GM23338 (cell line): ENCODE results near the gene TMEM8B. TPM values are rescaled to one million over a fixed set of nuclear protein-coding genes. Genes with fewer than 3 reads are reported as not detected.

ENCODE experiments used
- ATAC-seq: fragments of 200-7000 bp; cut with Tn5 transposase; 3 replicates; pipeline ENCODE4 v1.9.1; 2020
- DNase-seq: peaks from one replicate; pipeline ENCODE4 v3.0.0-alpha.2; 2015; ENCODE audit warnings: low spot score
- H2AFZ ChIP-seq: fragments of 200-600 bp; sonication (generic); 2 replicates; pipeline ENCODE4 v1.8.0; 2016; ENCODE audit warnings: antibody characterized with exemption, mild to moderate bottlenecking, moderate library complexity
- H3F3A ChIP-seq: fragments of 200-600 bp; sonication (generic); replicated peaks from 2 replicates; pipeline ENCODE4 v1.8.0; 2017; ENCODE audit warnings: antibody characterized with exemption, mixed run types, low read depth
- H3K27ac ChIP-seq: fragments of 200-600 bp; sonication (generic); 2 replicates; pipeline ENCODE4 v1.6.1; 2016; ENCODE audit warnings: low read depth
- H3K27me3 ChIP-seq: fragments of 200-600 bp; sonication (generic); 2 replicates; pipeline ENCODE4 v1.8.0; 2016; ENCODE audit warnings: mild to moderate bottlenecking, mixed run types, moderate library complexity; ENCODE audit not compliant: insufficient read depth
- H3K36me3 ChIP-seq: fragments of 200-600 bp; sonication (generic); 2 replicates; pipeline ENCODE4 v1.8.0; 2016; ENCODE audit warnings: mild to moderate bottlenecking; ENCODE audit not compliant: insufficient read depth
- H3K4me1 ChIP-seq: fragments of 200-600 bp; sonication (generic); 2 replicates; pipeline ENCODE4 v1.8.0; 2016; ENCODE audit warnings: mild to moderate bottlenecking, moderate library complexity; ENCODE audit not compliant: insufficient read depth
- H3K4me2 ChIP-seq: fragments of 200-600 bp; sonication (generic); 2 replicates; pipeline ENCODE4 v1.7.1; 2017; ENCODE audit warnings: mixed run types
- H3K4me3 ChIP-seq: fragments of 200-600 bp; sonication (generic); 2 replicates; pipeline ENCODE4 v1.6.1; 2016; ENCODE audit warnings: mixed run types
- H3K79me2 ChIP-seq: fragments of 200-600 bp; sonication (generic); replicated peaks from 2 replicates; pipeline ENCODE4 v1.8.0; 2017; ENCODE audit warnings: mild to moderate bottlenecking; ENCODE audit not compliant: insufficient read depth
- H3K9me2 ChIP-seq: fragments of 200-600 bp; sonication (generic); 2 replicates; pipeline ENCODE4 v1.8.0; 2017; ENCODE audit not compliant: insufficient read depth
- H4K20me1 ChIP-seq: fragments of 200-600 bp; sonication (generic); replicated peaks from 2 replicates; pipeline ENCODE4 v1.8.0; 2017; ENCODE audit warnings: mild to moderate bottlenecking; ENCODE audit not compliant: insufficient read depth
- H3K27ac Mint-ChIP-seq: 2 replicates; pipeline ENCODE4 v1.8.0; 2020; ENCODE audit warnings: inconsistent platforms, mild to moderate bottlenecking, moderate library complexity, mixed read lengths
- H3K27me3 Mint-ChIP-seq: 3 replicates; pipeline ENCODE4 v1.8.0; 2022; ENCODE audit warnings: low read depth, mild to moderate bottlenecking, moderate library complexity, mixed read lengths, inconsistent platforms; ENCODE audit not compliant: insufficient read depth, poor library complexity
- H3K36me3 Mint-ChIP-seq: 3 replicates; pipeline ENCODE4 v1.8.0; 2021; ENCODE audit warnings: low read depth, mild to moderate bottlenecking, inconsistent platforms, moderate library complexity, mixed read lengths
- H3K4me1 Mint-ChIP-seq: 3 replicates; pipeline ENCODE4 v1.8.0; 2020; ENCODE audit warnings: mild to moderate bottlenecking, inconsistent platforms, mixed read lengths
- H3K4me3 Mint-ChIP-seq: 3 replicates; pipeline ENCODE4 v1.8.0; 2021; ENCODE audit warnings: moderate library complexity, mild to moderate bottlenecking, inconsistent platforms, mixed read lengths
- H3K9me3 Mint-ChIP-seq: 3 replicates; pipeline ENCODE4 v1.8.0; 2020; ENCODE audit warnings: moderate library complexity, mild to moderate bottlenecking, inconsistent platforms, mixed read lengths
- CREB1 ChIP-seq: fragments of 250-450 bp; sonication (Bioruptor Pico); IDR thresholded peaks from 2 replicates; pipeline ENCODE4 v1.5.0; 2020; ENCODE audit warnings: low read depth, mild to moderate bottlenecking, moderate library complexity
- CTCF ChIP-seq, 2 experiments: fragments of 200-600 bp in 1 of 2; sonication (generic) in 1 of 2; conservative IDR thresholded peaks; 2 replicates each; pipeline versions ENCODE4 v1.5.1 to v1.6.1; 2016 to 2017; ENCODE audit warnings: antibody characterized with exemption in 2 of 2, low read depth in 2 of 2, mild to moderate bottlenecking in 2 of 2, moderate library complexity in 1 of 2
- ETS1 ChIP-seq: IDR thresholded peaks from 2 replicates; pipeline ENCODE4 v1.6.1; 2016; ENCODE audit warnings: antibody characterized with exemption
- EZH2 ChIP-seq: fragments of 200-600 bp; sonication (generic); IDR thresholded peaks from one replicate; pipeline ENCODE4 v1.8.0; 2017; ENCODE audit warnings: antibody characterized with exemption, mild to moderate bottlenecking, low read depth; ENCODE audit not compliant: unreplicated experiment
- EZH2phosphoT487 ChIP-seq: fragments of 200-600 bp; sonication (generic); IDR thresholded peaks from one replicate; pipeline ENCODE4 v1.8.1; 2018; ENCODE audit warnings: antibody characterized with exemption; ENCODE audit not compliant: unreplicated experiment
- JUNB ChIP-seq: IDR thresholded peaks from one replicate; pipeline ENCODE4 v1.6.1; 2016; ENCODE audit warnings: antibody characterized with exemption; ENCODE audit not compliant: unreplicated experiment
- POLR2AphosphoS5 ChIP-seq: IDR thresholded peaks from 2 replicates; pipeline ENCODE4 v1.6.1; 2016; ENCODE audit warnings: antibody characterized with exemption, low read depth
- STAT1 ChIP-seq: IDR thresholded peaks from one replicate; pipeline ENCODE4 v1.6.1; 2016; ENCODE audit warnings: antibody characterized with exemption; ENCODE audit not compliant: unreplicated experiment
- ZNF114 ChIP-seq: fragments of 250-450 bp; sonication (Bioruptor Pico); IDR thresholded peaks from 2 replicates; pipeline ENCODE4 v1.5.0; 2020; ENCODE audit warnings: mild to moderate bottlenecking, moderate library complexity
- ZNF331 ChIP-seq: fragments of 250-450 bp; sonication (Bioruptor Pico); IDR thresholded peaks from 2 replicates; pipeline ENCODE4 v1.5.0; 2020; ENCODE audit warnings: low read depth, mild to moderate bottlenecking, moderate library complexity
- polyA plus RNA-seq: library from polyadenylated mRNA; unstranded; fragments of >200 nt; fragmentation: Nextera tagmentation; extraction: Ambion mirVana; gene quantifications from 2 replicates; pipeline ENCODE4 v1.2.1, GENCODE V29; 2016
- total RNA-seq: library from RNA; depleted of rRNA; stranded (reverse); fragments of >200 nt; shearing (Covaris generic); gene quantifications from 2 replicates; pipeline ENCODE4 v1.2.3, GENCODE V29; 2014
- TF ChIP-seq, protein P1 (sequence below): fragments of 250-450 bp; sonication (Bioruptor Pico); IDR thresholded peaks from 2 replicates; pipeline ENCODE4 v1.5.0; 2020; ENCODE audit warnings: mild to moderate bottlenecking, moderate library complexity
- TF ChIP-seq, protein P2 (sequence below): IDR thresholded peaks from one replicate; pipeline ENCODE4 v1.6.1; 2018; ENCODE audit warnings: antibody characterized with exemption; ENCODE audit not compliant: unreplicated experiment

The TMEM8B gene
- total and polyA plus RNA-seq, 2 experiments from 2014 or later, result 4.2 to 5.5 TPM

GRCh38 chr9:35829764-35830096, 702 bp downstream of the TMEM8B start:
- H3K4me2 ChIP-seq, result peak overlapping the region; percentile 99
- H3K9me3 Mint-ChIP-seq, result no peaks in the 10 kb centered on the region; the same call in 2 of the 3 replicates
- H3K4me3 ChIP-seq, result peak overlapping the region; percentile 88
- DNase-seq (no peak), ATAC-seq (peak; percentile 2)
- peak overlapping the region; percentile 21; the same call in 1 of the 2 replicates for H3K27ac Mint-ChIP-seq
- peak overlapping the region; percentile 100 for H2AFZ ChIP-seq
- H3K4me1 Mint-ChIP-seq, result peaks cover 32% of the 10 kb centered on the region
- H3K27ac ChIP-seq, result no peak overlapping the region
- no peaks in the 10 kb centered on the region for H3K36me3 Mint-ChIP-seq
- H3K4me3 Mint-ChIP-seq, result peak overlapping the region; percentile 73
- TF ChIP-seq EZH2phosphoT487, result no peak
- no peak for TF ChIP-seq ZNF331 (CRISPR knock-in tag)
- TF ChIP-seq, protein P1, sequence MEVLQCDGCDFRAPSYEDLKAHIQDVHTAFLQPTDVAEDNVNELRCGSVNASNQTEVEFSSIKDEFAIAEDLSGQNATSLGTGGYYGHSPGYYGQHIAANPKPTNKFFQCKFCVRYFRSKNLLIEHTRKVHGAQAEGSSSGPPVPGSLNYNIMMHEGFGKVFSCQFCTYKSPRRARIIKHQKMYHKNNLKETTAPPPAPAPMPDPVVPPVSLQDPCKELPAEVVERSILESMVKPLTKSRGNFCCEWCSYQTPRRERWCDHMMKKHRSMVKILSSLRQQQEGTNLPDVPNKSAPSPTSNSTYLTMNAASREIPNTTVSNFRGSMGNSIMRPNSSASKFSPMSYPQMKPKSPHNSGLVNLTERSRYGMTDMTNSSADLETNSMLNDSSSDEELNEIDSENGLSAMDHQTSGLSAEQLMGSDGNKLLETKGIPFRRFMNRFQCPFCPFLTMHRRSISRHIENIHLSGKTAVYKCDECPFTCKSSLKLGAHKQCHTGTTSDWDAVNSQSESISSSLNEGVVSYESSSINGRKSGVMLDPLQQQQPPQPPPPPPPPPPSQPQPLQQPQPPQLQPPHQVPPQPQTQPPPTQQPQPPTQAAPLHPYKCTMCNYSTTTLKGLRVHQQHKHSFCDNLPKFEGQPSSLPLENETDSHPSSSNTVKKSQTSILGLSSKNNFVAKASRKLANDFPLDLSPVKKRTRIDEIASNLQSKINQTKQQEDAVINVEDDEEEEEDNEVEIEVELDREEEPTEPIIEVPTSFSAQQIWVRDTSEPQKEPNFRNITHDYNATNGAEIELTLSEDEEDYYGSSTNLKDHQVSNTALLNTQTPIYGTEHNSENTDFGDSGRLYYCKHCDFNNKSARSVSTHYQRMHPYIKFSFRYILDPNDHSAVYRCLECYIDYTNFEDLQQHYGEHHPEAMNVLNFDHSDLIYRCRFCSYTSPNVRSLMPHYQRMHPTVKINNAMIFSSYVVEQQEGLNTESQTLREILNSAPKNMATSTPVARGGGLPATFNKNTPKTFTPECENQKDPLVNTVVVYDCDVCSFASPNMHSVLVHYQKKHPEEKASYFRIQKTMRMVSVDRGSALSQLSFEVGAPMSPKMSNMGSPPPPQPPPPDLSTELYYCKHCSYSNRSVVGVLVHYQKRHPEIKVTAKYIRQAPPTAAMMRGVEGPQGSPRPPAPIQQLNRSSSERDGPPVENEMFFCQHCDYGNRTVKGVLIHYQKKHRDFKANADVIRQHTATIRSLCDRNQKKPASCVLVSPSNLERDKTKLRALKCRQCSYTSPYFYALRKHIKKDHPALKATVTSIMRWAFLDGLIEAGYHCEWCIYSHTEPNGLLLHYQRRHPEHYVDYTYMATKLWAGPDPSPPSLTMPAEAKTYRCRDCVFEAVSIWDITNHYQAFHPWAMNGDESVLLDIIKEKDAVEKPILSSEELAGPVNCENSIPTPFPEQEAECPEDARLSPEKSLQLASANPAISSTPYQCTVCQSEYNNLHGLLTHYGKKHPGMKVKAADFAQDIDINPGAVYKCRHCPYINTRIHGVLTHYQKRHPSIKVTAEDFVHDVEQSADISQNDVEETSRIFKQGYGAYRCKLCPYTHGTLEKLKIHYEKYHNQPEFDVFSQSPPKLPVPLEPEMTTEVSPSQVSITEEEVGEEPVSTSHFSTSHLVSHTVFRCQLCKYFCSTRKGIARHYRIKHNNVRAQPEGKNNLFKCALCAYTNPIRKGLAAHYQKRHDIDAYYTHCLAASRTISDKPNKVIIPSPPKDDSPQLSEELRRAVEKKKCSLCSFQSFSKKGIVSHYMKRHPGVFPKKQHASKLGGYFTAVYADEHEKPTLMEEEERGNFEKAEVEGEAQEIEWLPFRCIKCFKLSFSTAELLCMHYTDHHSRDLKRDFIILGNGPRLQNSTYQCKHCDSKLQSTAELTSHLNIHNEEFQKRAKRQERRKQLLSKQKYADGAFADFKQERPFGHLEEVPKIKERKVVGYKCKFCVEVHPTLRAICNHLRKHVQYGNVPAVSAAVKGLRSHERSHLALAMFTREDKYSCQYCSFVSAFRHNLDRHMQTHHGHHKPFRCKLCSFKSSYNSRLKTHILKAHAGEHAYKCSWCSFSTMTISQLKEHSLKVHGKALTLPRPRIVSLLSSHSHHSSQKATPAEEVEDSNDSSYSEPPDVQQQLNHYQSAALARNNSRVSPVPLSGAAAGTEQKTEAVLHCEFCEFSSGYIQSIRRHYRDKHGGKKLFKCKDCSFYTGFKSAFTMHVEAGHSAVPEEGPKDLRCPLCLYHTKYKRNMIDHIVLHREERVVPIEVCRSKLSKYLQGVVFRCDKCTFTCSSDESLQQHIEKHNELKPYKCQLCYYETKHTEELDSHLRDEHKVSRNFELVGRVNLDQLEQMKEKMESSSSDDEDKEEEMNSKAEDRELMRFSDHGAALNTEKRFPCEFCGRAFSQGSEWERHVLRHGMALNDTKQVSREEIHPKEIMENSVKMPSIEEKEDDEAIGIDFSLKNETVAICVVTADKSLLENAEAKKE, result no peak
- TF ChIP-seq EZH2, result no peak
- TF ChIP-seq ZNF114, result no peak
- no peak for TF ChIP-seq CTCF (conservative IDR thresholded peaks at IDR 0.05; ENCODE audit: low read depth in 2 of 2)
- TF ChIP-seq ETS1, result no peak
- TF ChIP-seq POLR2AphosphoS5, result no peak
- TF ChIP-seq STAT1, result no peak
- TF ChIP-seq, protein P2, sequence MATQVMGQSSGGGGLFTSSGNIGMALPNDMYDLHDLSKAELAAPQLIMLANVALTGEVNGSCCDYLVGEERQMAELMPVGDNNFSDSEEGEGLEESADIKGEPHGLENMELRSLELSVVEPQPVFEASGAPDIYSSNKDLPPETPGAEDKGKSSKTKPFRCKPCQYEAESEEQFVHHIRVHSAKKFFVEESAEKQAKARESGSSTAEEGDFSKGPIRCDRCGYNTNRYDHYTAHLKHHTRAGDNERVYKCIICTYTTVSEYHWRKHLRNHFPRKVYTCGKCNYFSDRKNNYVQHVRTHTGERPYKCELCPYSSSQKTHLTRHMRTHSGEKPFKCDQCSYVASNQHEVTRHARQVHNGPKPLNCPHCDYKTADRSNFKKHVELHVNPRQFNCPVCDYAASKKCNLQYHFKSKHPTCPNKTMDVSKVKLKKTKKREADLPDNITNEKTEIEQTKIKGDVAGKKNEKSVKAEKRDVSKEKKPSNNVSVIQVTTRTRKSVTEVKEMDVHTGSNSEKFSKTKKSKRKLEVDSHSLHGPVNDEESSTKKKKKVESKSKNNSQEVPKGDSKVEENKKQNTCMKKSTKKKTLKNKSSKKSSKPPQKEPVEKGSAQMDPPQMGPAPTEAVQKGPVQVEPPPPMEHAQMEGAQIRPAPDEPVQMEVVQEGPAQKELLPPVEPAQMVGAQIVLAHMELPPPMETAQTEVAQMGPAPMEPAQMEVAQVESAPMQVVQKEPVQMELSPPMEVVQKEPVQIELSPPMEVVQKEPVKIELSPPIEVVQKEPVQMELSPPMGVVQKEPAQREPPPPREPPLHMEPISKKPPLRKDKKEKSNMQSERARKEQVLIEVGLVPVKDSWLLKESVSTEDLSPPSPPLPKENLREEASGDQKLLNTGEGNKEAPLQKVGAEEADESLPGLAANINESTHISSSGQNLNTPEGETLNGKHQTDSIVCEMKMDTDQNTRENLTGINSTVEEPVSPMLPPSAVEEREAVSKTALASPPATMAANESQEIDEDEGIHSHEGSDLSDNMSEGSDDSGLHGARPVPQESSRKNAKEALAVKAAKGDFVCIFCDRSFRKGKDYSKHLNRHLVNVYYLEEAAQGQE, result no peak
- no peak for TF ChIP-seq JUNB
- no peak for TF ChIP-seq CREB1 (CRISPR knock-in tag)
- H3K4me1 ChIP-seq, result peaks cover 8% of the 10 kb centered on the region; the same call in 1 of the 2 replicates
- H3K36me3 ChIP-seq, result no peaks in the 10 kb centered on the region
- 0 out of 2 replicates have a peak, but pooled peaks cover 6% of the 10 kb centered on the region for H3F3A ChIP-seq
- no peaks in the 10 kb centered on the region for H4K20me1 ChIP-seq
- peaks cover 13% of the 10 kb centered on the region for H3K27me3 Mint-ChIP-seq
- H3K79me2 ChIP-seq, result no peaks in the 10 kb centered on the region
- H3K9me2 ChIP-seq, result no peaks in the 10 kb centered on the region
- H3K27me3 ChIP-seq, result no peaks in the 10 kb centered on the region
